ENCODE measurements around the gene ANO9.
"Not testable (repeated sequence)": the region's sequence is repeated elsewhere in the genome, so short reads cannot be mapped to it uniquely, and the experiment has no call there.

The ANO9 gene

GRCh38 chr11:396511-396947, 45.3 kb downstream of the ANO9 start:
- DNase-seq (ENCODE audit: insufficient read length, low spot score) (peak; percentile 91), FAIRE-seq (no peak)
- no peak for TF ChIP-seq POLR2A (IDR thresholded peaks at IDR 0.05; ENCODE audit: low read depth, low read length)

GRCh38 chr11:395866-396265, 45.9 kb downstream of the ANO9 start:
- TF ChIP-seq POLR2A (IDR thresholded peaks at IDR 0.05; ENCODE audit: low read depth, low read length), result no peak
- FAIRE-seq (no peak), DNase-seq (ENCODE audit: insufficient read length, low spot score) (no peak)

- no peak for TF ChIP-seq POLR2A (IDR thresholded peaks at IDR 0.05; ENCODE audit: low read depth, low read length)
- FAIRE-seq, result no peak
- DNase-seq (ENCODE audit: insufficient read length, low spot score), result no peak
Measured at GRCh38 chr11:394858-395655, 46.8 kb downstream of the ANO9 start.

- FAIRE-seq (no peak), DNase-seq (ENCODE audit: insufficient read length, low spot score) (peak; percentile 97)
- TF ChIP-seq POLR2A (IDR thresholded peaks at IDR 0.05; ENCODE audit: low read depth, low read length), result peak; percentile 52; the same call in 1 of the 2 replicates
Measured at GRCh38 chr11:394034-394857, 47.6 kb downstream of the ANO9 start, which contains the start of gene PKP3. Gene PKP3, plus strand, starts transcription at chr11:394209. Its CDS starts 84 bp downstream, at chr11:394293.

- no peak; the same call in 1 of the 2 replicates for TF ChIP-seq POLR2A (IDR thresholded peaks at IDR 0.05; ENCODE audit: low read depth, low read length)
- FAIRE-seq (no peak), DNase-seq (ENCODE audit: insufficient read length, low spot score) (peak; percentile 100)
Measured at GRCh38 chr11:393219-394033, 48.4 kb downstream of the ANO9 start.

GRCh38 chr11:392102-392777, 49.6 kb downstream of the ANO9 start:
- TF ChIP-seq POLR2A (IDR thresholded peaks at IDR 0.05; ENCODE audit: low read depth, low read length), result no peak
- DNase-seq (ENCODE audit: insufficient read length, low spot score) (no peak), FAIRE-seq (no peak)

GRCh38 chr11:391117-392017, 50.4 kb downstream of the ANO9 start:
- no peak for FAIRE-seq

GRCh38 chr11:390175-390574, 51.6 kb downstream of the ANO9 start:
- 0 out of 2 replicates have a peak, but pooled peaks have one; percentile 10 for TF ChIP-seq POLR2A (IDR thresholded peaks at IDR 0.05; ENCODE audit: low read depth, low read length)
- FAIRE-seq (no peak), DNase-seq (ENCODE audit: insufficient read length, low spot score) (no peak)

More at GRCh38 chr11:391117-392017, 50.4 kb downstream of the ANO9 start:
- DNase-seq (ENCODE audit: insufficient read length, low spot score), result no peak
- TF ChIP-seq POLR2A (IDR thresholded peaks at IDR 0.05; ENCODE audit: low read depth, low read length), result no peak

- not testable (repeated sequence) for DNase-seq (ENCODE audit: insufficient read length, low spot score); FAIRE-seq
Measured at GRCh38 chr11:389369-389768, 52.4 kb downstream of the ANO9 start.

- FAIRE-seq, result no peak
Measured at GRCh38 chr11:387193-387793, 54.5 kb downstream of the ANO9 start.

GRCh38 chr11:386483-386882, 55.3 kb downstream of the ANO9 start:
- FAIRE-seq (no peak), DNase-seq (ENCODE audit: insufficient read length, low spot score) (no peak)
- TF ChIP-seq POLR2A (IDR thresholded peaks at IDR 0.05; ENCODE audit: low read depth, low read length), result no peak

More at GRCh38 chr11:387193-387793, 54.5 kb downstream of the ANO9 start:
- DNase-seq (ENCODE audit: insufficient read length, low spot score), result no peak
- TF ChIP-seq POLR2A (IDR thresholded peaks at IDR 0.05; ENCODE audit: low read depth, low read length), result no peak
